ENCODE data around the gene NTHL1. TPM values are rescaled to one million over a fixed set of nuclear protein-coding genes. Genes with fewer than 3 reads are reported as not detected.

Gene NTHL1
- total RNA-seq, 4 donors from 2014 or later: 18.8 to 58.4 (median 27.6) TPM

GRCh38 chr16:2072926-2073325, 25.3 kb upstream of the NTHL1 start:
- H3K27ac ChIP-seq: no peak overlapping the region
- DNase-seq: no peak
- TF ChIP-seq POLR2A (IDR thresholded peaks at IDR 0.05) (no peak), CTCF (IDR thresholded peaks at IDR 0.05) (no peak)
- H3K36me3 ChIP-seq: no peaks in the 10 kb centered on the region
- H3K27me3 ChIP-seq: no peaks in the 10 kb centered on the region
- H3K9me3 ChIP-seq: no peaks in the 10 kb centered on the region
- no peaks in the 10 kb centered on the region for H3K4me1 ChIP-seq
- H3K4me3 ChIP-seq: no peak overlapping the region
- intact Hi-C loops (cut with DNase I; ENCODE audit: low total_unique reads): no loop called here

GRCh38 chr16:2071454-2072202, 24.0 kb upstream of the NTHL1 start:
- no peaks in the 10 kb centered on the region for H3K9me3 ChIP-seq
- no peaks in the 10 kb centered on the region for H3K4me1 ChIP-seq
- no peaks in the 10 kb centered on the region for H3K36me3 ChIP-seq
- DNase-seq: no peak
- H3K4me3 ChIP-seq: no peak overlapping the region
- H3K27me3 ChIP-seq: no peaks in the 10 kb centered on the region
- no peak for TF ChIP-seq POLR2A (IDR thresholded peaks at IDR 0.05)
- no peak for TF ChIP-seq CTCF (IDR thresholded peaks at IDR 0.05)
- intact Hi-C loops (cut with DNase I; ENCODE audit: low total_unique reads): no loop called here
- no peak overlapping the region for H3K27ac ChIP-seq

- Histone ChIP-seq H3K4me3 (no peak overlapping the region), H3K9me3 (no peaks in the 10 kb centered on the region), H3K36me3 (no peaks in the 10 kb centered on the region), H3K27ac (no peak overlapping the region), H3K27me3 (no peaks in the 10 kb centered on the region), H3K4me1 (no peaks in the 10 kb centered on the region)
- intact Hi-C loops (cut with DNase I; ENCODE audit: low total_unique reads): no loop called here
- DNase-seq: no peak
- TF ChIP-seq POLR2A (IDR thresholded peaks at IDR 0.05) (no peak), CTCF (IDR thresholded peaks at IDR 0.05) (no peak)
These were observed 23.2 kb upstream of the NTHL1 start for GRCh38 chr16:2070576-2071453.

GRCh38 chr16:2066139-2066538, 18.5 kb upstream of the NTHL1 start:
- DNase-seq: no peak
- H3K9me3 ChIP-seq: no peaks in the 10 kb centered on the region
- H3K27ac ChIP-seq: no peak overlapping the region
- no peak overlapping the region for H3K4me3 ChIP-seq
- TF ChIP-seq POLR2A (IDR thresholded peaks at IDR 0.05): no peak
- no peak for TF ChIP-seq CTCF (IDR thresholded peaks at IDR 0.05)
- no peaks in the 10 kb centered on the region for H3K27me3 ChIP-seq
- H3K36me3 ChIP-seq: no peaks in the 10 kb centered on the region
- intact Hi-C loops (cut with DNase I; ENCODE audit: low total_unique reads): no loop called here
- no peaks in the 10 kb centered on the region for H3K4me1 ChIP-seq

- intact Hi-C loops (cut with DNase I; ENCODE audit: low total_unique reads): no loop called here
- Histone ChIP-seq H3K9me3 (no peaks in the 10 kb centered on the region), H3K27ac (no peak overlapping the region), H3K27me3 (no peaks in the 10 kb centered on the region), H3K4me3 (no peak overlapping the region), H3K36me3 (no peaks in the 10 kb centered on the region), H3K4me1 (no peaks in the 10 kb centered on the region)
- no peak for DNase-seq
- TF ChIP-seq POLR2A (IDR thresholded peaks at IDR 0.05): no peak
These were observed 16.8 kb upstream of the NTHL1 start for GRCh38 chr16:2064368-2064945.
